ENCODE measurements around the gene CXCR6. TPM values are rescaled to one million over a fixed set of nuclear protein-coding genes. Genes with fewer than 3 reads are reported as not detected.
A peak's percentile ranks its signal among the peaks of the same experiment; 100 is the strongest.

CXCR6 gene
- total and polyA plus RNA-seq, 2 of the 13 experiments (the other 11 are each of a cell fraction or from before 2014, with no cell fraction given): not detected

- TF ChIP-seq STAT6 (CRISPR knock-in tag; IDR thresholded peaks at IDR 0.05; ENCODE audit: borderline replicate concordance) (no peak), PATZ1 (CRISPR knock-in tag; IDR thresholded peaks at IDR 0.05) (no peak), ZFYVE20 (CRISPR knock-in tag; IDR thresholded peaks at IDR 0.05; ENCODE audit: borderline replicate concordance, low read depth) (no peak), GATAD2A (CRISPR knock-in tag; IDR thresholded peaks at IDR 0.05) (peak; percentile 70), TARDBP (CRISPR knock-in tag; IDR thresholded peaks at IDR 0.05) (no peak), JDP2 (CRISPR knock-in tag; IDR thresholded peaks at IDR 0.05; ENCODE audit: borderline replicate concordance) (no peak), RFXAP (CRISPR knock-in tag; IDR thresholded peaks at IDR 0.05; ENCODE audit: borderline replicate concordance) (0 out of 2 replicates have a peak, but pooled peaks have one; percentile 34), RAD21 (CRISPR knock-in tag; IDR thresholded peaks at IDR 0.05) (no peak), BCL6 (CRISPR knock-in tag; IDR thresholded peaks at IDR 0.05) (no peak), AHR (CRISPR knock-in tag; IDR thresholded peaks at IDR 0.05) (no peak), ZFY (CRISPR knock-in tag; IDR thresholded peaks at IDR 0.05) (peak; percentile 68), ZBTB1 (CRISPR knock-in tag; IDR thresholded peaks at IDR 0.05; ENCODE audit: borderline replicate concordance) (no peak), ZNF546 (CRISPR knock-in tag; conservative IDR thresholded peaks at IDR 0.05) (no peak), TFAP4 (IDR thresholded peaks at IDR 0.05; ENCODE audit: borderline replicate concordance, low read depth) (no peak), HMG20B (CRISPR knock-in tag; conservative IDR thresholded peaks at IDR 0.05) (no peak), PAWR (CRISPR knock-in tag; IDR thresholded peaks at IDR 0.05; ENCODE audit: borderline replicate concordance) (no peak), KDM1A (CRISPR knock-in tag; IDR thresholded peaks at IDR 0.05) (no peak), RXRB (CRISPR knock-in tag; IDR thresholded peaks at IDR 0.05; ENCODE audit: borderline replicate concordance) (no peak), WIZ (CRISPR knock-in tag; IDR thresholded peaks at IDR 0.05) (no peak), ZNF720 (CRISPR knock-in tag; IDR thresholded peaks at IDR 0.05) (no peak), IRF2 (CRISPR knock-in tag; IDR thresholded peaks at IDR 0.05) (0 out of 2 replicates have a peak, but pooled peaks have one; percentile 33), GPN1 (CRISPR knock-in tag; IDR thresholded peaks at IDR 0.05; ENCODE audit: borderline replicate concordance) (no peak), ZMYM2 (CRISPR knock-in tag; IDR thresholded peaks at IDR 0.05) (no peak)
Measured at GRCh38 chr3:45986303-45986982, 43.2 kb downstream of the CXCR6 start (continued).
